H1 (cell line): ENCODE data around the gene CGNL1. TPM values are rescaled to one million over a fixed set of nuclear protein-coding genes. Genes with fewer than 3 reads are reported as not detected.

Experiments used
- CTCF ChIA-PET: fragments of 300-600 bp; sonication (Branson Sonifier 250); formaldehyde crosslinking; loops from one replicate; lab custom pipeline; 2021; ENCODE audit not compliant: partially characterized antibody; lab: Charles Lee
- POLR2A ChIA-PET: fragments of 300-600 bp; sonication (Branson Sonifier 250); formaldehyde crosslinking; loops from one replicate; lab custom pipeline; 2021; ENCODE audit warnings: inconsistent platforms; ENCODE audit not compliant: partially characterized antibody; lab: Charles Lee
- DNase-seq, 2 experiments: peaks; one replicate each; pipeline versions ENCODE4 v3.0.0 to v3.0.0-alpha.2; 2010 to 2022; ENCODE audit warnings: low spot score in 2 of 2, low read depth in 1 of 2, mixed read lengths in 1 of 2
- FAIRE-seq: peaks from 2 replicates; lab custom pipeline; 2011; peaks lifted over from hg19 to GRCh38; lab: Jason Lieb, UNC
- H2AFZ ChIP-seq: 2 replicates; pipeline ENCODE4 v1.8.1; 2012; ENCODE audit warnings: low read length, inconsistent platforms
- H2AK5ac ChIP-seq: 2 replicates; pipeline ENCODE4 v1.6.1; 2013; ENCODE audit warnings: low read depth, low read length
- H2BK120ac ChIP-seq: replicated peaks from 2 replicates; pipeline ENCODE3; 2013; ENCODE audit warnings: low read depth, low read length, inconsistent platforms
- H2BK12ac ChIP-seq: 2 replicates; pipeline ENCODE4 v1.6.1; 2013; ENCODE audit warnings: low read depth, low read length
- H2BK15ac ChIP-seq: 2 replicates; pipeline ENCODE4 v1.6.1; 2013; ENCODE audit warnings: low read length
- H2BK20ac ChIP-seq: 2 replicates; pipeline ENCODE4 v1.6.1; 2013; ENCODE audit warnings: low read length
- H2BK5ac ChIP-seq: 2 replicates; pipeline ENCODE4 v1.6.1; 2013; ENCODE audit warnings: low read depth, low read length
- H3K14ac ChIP-seq: 2 replicates; pipeline ENCODE4 v1.6.1; 2013; ENCODE audit warnings: inconsistent platforms; ENCODE audit not compliant: insufficient read length
- H3K18ac ChIP-seq: 2 replicates; pipeline ENCODE4 v1.6.1; 2013; ENCODE audit warnings: low read length; ENCODE audit errors: extremely low read depth
- H3K23ac ChIP-seq: 2 replicates; pipeline ENCODE4 v1.6.1; 2013; ENCODE audit warnings: inconsistent platforms; ENCODE audit not compliant: insufficient read length
- H3K23me2 ChIP-seq: 2 replicates; pipeline ENCODE4 v1.6.1; 2013; ENCODE audit warnings: low read depth, low read length
- H3K27ac ChIP-seq: 2 replicates; pipeline ENCODE4 v1.6.1; 2011; ENCODE audit warnings: low read depth, low read length, inconsistent platforms
- H3K27me3 ChIP-seq, 4 experiments: replicated peaks in 1 of 4; 1 replicate in 1 of 4; 2 replicates in 3 of 4; pipeline versions ENCODE4 v1.6.1 to v1.8.1; 2011 to 2013; ENCODE audit warnings: low read length in 3 of 4, mild to moderate bottlenecking in 3 of 4, inconsistent platforms in 2 of 4, mixed read lengths in 2 of 4, moderate library complexity in 1 of 4; ENCODE audit not compliant: control insufficient read depth in 3 of 4, insufficient read depth in 3 of 4; ENCODE audit errors: extremely low read depth in 1 of 4
- H3K36me3 ChIP-seq, 4 experiments: 2 replicates each; pipeline versions ENCODE4 v1.6.1 to v1.8.1; 2011 to 2013; ENCODE audit warnings: mild to moderate bottlenecking in 4 of 4, low read length in 3 of 4, moderate library complexity in 2 of 4, control low read depth in 1 of 4, inconsistent platforms in 1 of 4; ENCODE audit not compliant: insufficient read depth in 4 of 4, control insufficient read depth in 2 of 4
- H3K4ac ChIP-seq: replicated peaks from 2 replicates; pipeline ENCODE3; 2013; ENCODE audit warnings: low read length, low read depth, mixed read lengths, inconsistent platforms; ENCODE audit not compliant: insufficient read length
- H3K4me1 ChIP-seq, 4 experiments: replicated peaks in 1 of 4; 1 replicate in 1 of 4; 2 replicates in 3 of 4; pipeline versions ENCODE4 v1.6.1 to v1.8.1; 2011 to 2013; ENCODE audit warnings: low read length in 3 of 4, inconsistent platforms in 2 of 4, mixed read lengths in 1 of 4; ENCODE audit not compliant: insufficient read depth in 4 of 4, control insufficient read depth in 3 of 4
- H3K4me2 ChIP-seq, 2 experiments: 2 replicates each; pipeline versions ENCODE4 v1.6.1 to v1.8.1; 2011 to 2013; ENCODE audit warnings: low read depth in 2 of 2, low read length in 2 of 2, control low read depth in 1 of 2, inconsistent platforms in 1 of 2, mild to moderate bottlenecking in 1 of 2; ENCODE audit not compliant: insufficient read depth in 1 of 2
- H3K4me3 ChIP-seq, 4 experiments: fragments of 200-600, 300-600 bp in 1 of 4; sonication (generic), shearing (Covaris generic), sonication (Bioruptor Twin) in 1 of 4; 2 replicates each; pipeline versions ENCODE4 v1.5.1 to v1.8.1; 2011 to 2016; ENCODE audit warnings: low read length in 4 of 4, low read depth in 3 of 4, control low read depth in 2 of 4, inconsistent platforms in 2 of 4, mild to moderate bottlenecking in 2 of 4, mixed read lengths in 1 of 4, moderate library complexity in 1 of 4; ENCODE audit not compliant: insufficient read depth in 2 of 4; ENCODE audit errors: extremely low read depth in 1 of 4
- H3K56ac ChIP-seq: replicated peaks from 2 replicates; pipeline ENCODE3; 2013; ENCODE audit warnings: low read depth, mild to moderate bottlenecking, mixed read lengths, low read length, inconsistent platforms; ENCODE audit not compliant: insufficient read length
- H3K79me1 ChIP-seq: 2 replicates; pipeline ENCODE4 v1.6.1; 2013; ENCODE audit warnings: low read depth, low read length, control low read depth
- H3K79me2 ChIP-seq, 2 experiments: 2 replicates each; pipeline versions ENCODE4 v1.6.1 to v1.8.1; 2012 to 2013; ENCODE audit warnings: low read length in 2 of 2, mild to moderate bottlenecking in 2 of 2, inconsistent platforms in 1 of 2; ENCODE audit not compliant: insufficient read depth in 2 of 2, control insufficient read depth in 1 of 2
- H3K9ac ChIP-seq, 4 experiments: replicated peaks in 1 of 4; 1 replicate in 1 of 4; 2 replicates in 3 of 4; pipeline versions ENCODE4 v1.6.1 to v1.8.1; 2011 to 2013; ENCODE audit warnings: low read depth in 3 of 4, low read length in 3 of 4, control low read depth in 2 of 4, mild to moderate bottlenecking in 2 of 4, moderate library complexity in 2 of 4, inconsistent platforms in 1 of 4; ENCODE audit errors: extremely low read depth in 1 of 4
- H3K9me3 ChIP-seq, 2 experiments: 2 replicates each; pipeline versions ENCODE4 v1.6.1 to v1.8.1; 2012 to 2013; ENCODE audit warnings: mild to moderate bottlenecking in 2 of 2, moderate library complexity in 2 of 2, control low read depth in 1 of 2, inconsistent platforms in 1 of 2, low read depth in 1 of 2, low read length in 1 of 2, mixed read lengths in 1 of 2; ENCODE audit not compliant: insufficient read depth in 2 of 2
- H4K20me1 ChIP-seq, 2 experiments: replicated peaks in 1 of 2; 2 replicates each; pipeline versions ENCODE3 to v1.8.1; 2011 to 2013; ENCODE audit warnings: inconsistent platforms in 2 of 2, low read length in 2 of 2, mild to moderate bottlenecking in 1 of 2; ENCODE audit not compliant: insufficient read depth in 2 of 2, control insufficient read depth in 1 of 2
- H4K5ac ChIP-seq: 2 replicates; pipeline ENCODE4 v1.6.1; 2013; ENCODE audit warnings: low read length, low read depth, mixed read lengths, inconsistent platforms; ENCODE audit not compliant: insufficient read length
- H4K8ac ChIP-seq: 2 replicates; pipeline ENCODE4 v1.8.0; 2013; ENCODE audit warnings: mild to moderate bottlenecking, moderate library complexity, low read length, inconsistent platforms; ENCODE audit not compliant: insufficient read depth; ENCODE audit errors: extremely low read depth
- H4K91ac ChIP-seq: replicated peaks from 2 replicates; pipeline ENCODE3; 2013; ENCODE audit warnings: low read length, mixed read lengths, inconsistent platforms; ENCODE audit not compliant: insufficient read length
- EGR1 ChIP-seq: IDR thresholded peaks from 2 replicates; pipeline ENCODE4 v1.6.1; 2011; ENCODE audit warnings: low read depth, low read length, borderline replicate concordance
- YY1 ChIP-seq: IDR thresholded peaks from 2 replicates; pipeline ENCODE4 v1.6.1; 2011; ENCODE audit warnings: low read depth, mild to moderate bottlenecking, low read length
- whole genome bisulfite sequencing, 2 experiments: shearing (Covaris generic) in 1 of 2; methylation state at CpG; one replicate each; pipeline versions ENCODE4 v1.1.6 to v1.1.7; 2013 to 2015; ENCODE audit warnings: low lambda C conversion rate in 2 of 2, mixed read lengths in 2 of 2, inconsistent platforms in 1 of 2, low coverage in 1 of 2, missing lambda C conversion rate in 1 of 2; ENCODE audit not compliant: insufficient replicate concordance in 2 of 2, insufficient coverage in 1 of 2, insufficient read length in 1 of 2; ENCODE audit errors: extremely low coverage in 1 of 2, missing lambda C conversion rate in 1 of 2; 5-methylcytosine and 5-hydroxymethylcytosine counted together
- polyA plus RNA-seq, 7 experiments: library from polyadenylated mRNA; depleted of rRNA in 3 of 7; stranded (reverse) in 5 of 7; unstranded in 2 of 7; fragments of >200 nt in 5 of 7; fragments of 200-250 nt in 2 of 7; gene quantifications; 1 replicate in 5 of 7; 2 replicates in 1 of 7; 4 replicates in 1 of 7; pipeline versions ENCODE4 v1.2.1 to v1.2.3, GENCODE V29; 2011 to 2013; ENCODE audit warnings: missing spikeins in 2 of 7, mixed read lengths in 2 of 7
- total RNA-seq: library from RNA; stranded (reverse); fragmentation: NEBNext Ultra II Directional; extraction: Animal tissue kit (Norgen Biotek cat#: 25700); gene quantifications from 2 replicates; pipeline ENCODE4 v1.2.1, GENCODE V29; 2021

CGNL1 gene
- total and polyA plus RNA-seq, 2 of the 8 experiments (the other 6 are each of a cell fraction or from before 2014, with no cell fraction given), result 21.8 to 75.6 TPM

- Histone ChIP-seq H3K4me3 (no peak overlapping the region), H3K18ac (no peak overlapping the region), H4K20me1 (no peaks in the 10 kb centered on the region), H3K79me1 (no peaks in the 10 kb centered on the region; the same call in 1 of the 2 replicates), H3K4ac (no peak overlapping the region), H3K56ac (no peak overlapping the region), H3K27me3 (no peaks in the 10 kb centered on the region), H2BK120ac (no peak overlapping the region), H3K4me1 (no peaks in the 10 kb centered on the region), H2AFZ (no peak overlapping the region), H3K4me2 (no peak overlapping the region), H3K14ac (no peak overlapping the region), H3K23me2 (no peaks in the 10 kb centered on the region), H2AK5ac (no peak overlapping the region), H3K79me2 (no peaks in the 10 kb centered on the region), H2BK15ac (no peak overlapping the region), H4K5ac (no peak overlapping the region), H4K91ac (no peak overlapping the region), H2BK20ac (no peak overlapping the region), H3K36me3 (peaks cover 26 to 70% (median 43%) of the 10 kb centered on the region in 4 experiments), H4K8ac (no peak overlapping the region), H2BK5ac (no peak overlapping the region), H3K9ac (no peak overlapping the region), H2BK12ac (no peak overlapping the region), H3K23ac (no peak overlapping the region), H3K27ac (no peak overlapping the region), H3K9me3 (no peaks in the 10 kb centered on the region)
- DNase-seq, result no peak
- POLR2A ChIA-PET, result no interaction called here
- FAIRE-seq, result no peak
- WGBS, 2 experiments, result 95% methylated on average over 11 of the region's 11 CpGs; no CpG with 5 or more reads in 1 of the 2 experiments
- CTCF ChIA-PET, result interaction anchor here (0.6 to 9.9 kb wide), 22 partner anchors 9 to 280 kb away, joined by 3 to 181 read pairs (median 4); no protein-coding TSS in a partner anchor
- TF ChIP-seq YY1 (no peak), EGR1 (no peak)
Measured at GRCh38 chr15:57544848-57545480, 168.7 kb downstream of the CGNL1 start.
